Measurements from ENCODE around the gene RYR1.

Gene RYR1

GRCh38 chr19:38466050-38466449 is 32.6 kb downstream of the RYR1 start:
- Histone ChIP-seq H3K27me3 (ENCODE audit: control insufficient read depth, low read length) (no peaks in the 10 kb centered on the region), H3K79me2 (ENCODE audit: control insufficient read depth, low read length) (no peaks in the 10 kb centered on the region), H3K4me1 (ENCODE audit: control insufficient read depth, low read length) (no peaks in the 10 kb centered on the region), H3F3A (ENCODE audit: control insufficient read depth, insufficient read depth) (no peaks in the 10 kb centered on the region), H3K36me3 (ENCODE audit: control insufficient read depth, low read length) (no peaks in the 10 kb centered on the region), H3K9me3 (ENCODE audit: control insufficient read depth, insufficient read depth, low read length) (no peaks in the 10 kb centered on the region), H3K9me2 (replicated peaks; ENCODE audit: control insufficient read depth, low read length) (no peaks in the 10 kb centered on the region), H3K4me3 (ENCODE audit: low read length) (no peak overlapping the region), H3K4me2 (ENCODE audit: low read length) (no peak overlapping the region), H3K27ac (ENCODE audit: low read depth, low read length) (no peak overlapping the region), H4K20me1 (ENCODE audit: control insufficient read depth, insufficient read depth, low read depth, low read length) (no peaks in the 10 kb centered on the region)
- TF ChIP-seq EZH2phosphoT487 (IDR thresholded peaks at IDR 0.05; ENCODE audit: borderline replicate concordance, low read length) = no peak
- no peak for TF ChIP-seq CTCF (IDR thresholded peaks at IDR 0.05; ENCODE audit: low read depth, low read length, poor library complexity, severe bottlenecking)

GRCh38 chr19:38467541-38468525 is 34.3 kb downstream of the RYR1 start:
- H3K27me3 ChIP-seq (ENCODE audit: control insufficient read depth, low read length) = no peaks in the 10 kb centered on the region
- H3K27ac ChIP-seq (ENCODE audit: low read depth, low read length) = no peak overlapping the region
- H3K79me2 ChIP-seq (ENCODE audit: control insufficient read depth, low read length) = no peaks in the 10 kb centered on the region
- H3K4me1 ChIP-seq (ENCODE audit: control insufficient read depth, low read length) = no peaks in the 10 kb centered on the region
- no peak overlapping the region for H3K4me2 ChIP-seq (ENCODE audit: low read length)
- no peaks in the 10 kb centered on the region for H3K9me2 ChIP-seq (replicated peaks; ENCODE audit: control insufficient read depth, low read length)
- H3K36me3 ChIP-seq (ENCODE audit: control insufficient read depth, low read length) = no peaks in the 10 kb centered on the region
- H3K9me3 ChIP-seq (ENCODE audit: control insufficient read depth, insufficient read depth, low read length) = no peaks in the 10 kb centered on the region
- no peaks in the 10 kb centered on the region for H3F3A ChIP-seq (ENCODE audit: control insufficient read depth, insufficient read depth)
- TF ChIP-seq CTCF (IDR thresholded peaks at IDR 0.05; ENCODE audit: low read depth, low read length, poor library complexity, severe bottlenecking) (no peak), EZH2phosphoT487 (IDR thresholded peaks at IDR 0.05; ENCODE audit: borderline replicate concordance, low read length) (no peak)
- H4K20me1 ChIP-seq (ENCODE audit: control insufficient read depth, insufficient read depth, low read depth, low read length) = no peaks in the 10 kb centered on the region
- H3K4me3 ChIP-seq (ENCODE audit: low read length) = no peak overlapping the region

GRCh38 chr19:38469151-38469550 is 35.7 kb downstream of the RYR1 start:
- Histone ChIP-seq H4K20me1 (ENCODE audit: control insufficient read depth, insufficient read depth, low read depth, low read length) (no peaks in the 10 kb centered on the region), H3K9me3 (ENCODE audit: control insufficient read depth, insufficient read depth, low read length) (no peaks in the 10 kb centered on the region), H3K4me2 (ENCODE audit: low read length) (no peak overlapping the region), H3K36me3 (ENCODE audit: control insufficient read depth, low read length) (no peaks in the 10 kb centered on the region), H3K4me3 (ENCODE audit: low read length) (no peak overlapping the region), H3K27ac (ENCODE audit: low read depth, low read length) (no peak overlapping the region), H3K79me2 (ENCODE audit: control insufficient read depth, low read length) (no peaks in the 10 kb centered on the region), H3K27me3 (ENCODE audit: control insufficient read depth, low read length) (no peaks in the 10 kb centered on the region), H3F3A (ENCODE audit: control insufficient read depth, insufficient read depth) (no peaks in the 10 kb centered on the region), H3K9me2 (replicated peaks; ENCODE audit: control insufficient read depth, low read length) (no peaks in the 10 kb centered on the region), H3K4me1 (ENCODE audit: control insufficient read depth, low read length) (no peaks in the 10 kb centered on the region)
- TF ChIP-seq CTCF (IDR thresholded peaks at IDR 0.05; ENCODE audit: low read depth, low read length, poor library complexity, severe bottlenecking) (no peak), EZH2phosphoT487 (IDR thresholded peaks at IDR 0.05; ENCODE audit: borderline replicate concordance, low read length) (no peak)
